HepG2 (cell line): ENCODE results near the gene NRP1. TPM values are rescaled to one million over a fixed set of nuclear protein-coding genes. Genes with fewer than 3 reads are reported as not detected.
A peak's percentile ranks its signal among the peaks of the same experiment; 100 is the strongest.

Source experiments
- ARID5B ChIP-seq: IDR thresholded peaks from 2 replicates; pipeline ENCODE4 v1.4.0; 2020; ENCODE audit warnings: mild to moderate bottlenecking, missing genetic modification reagents
- CHD4 ChIP-seq: fragments of 200-600 bp; sonication (generic); IDR thresholded peaks from 2 replicates; pipeline ENCODE4 v1.7.0; 2017; ENCODE audit warnings: mild to moderate bottlenecking, low read length, borderline replicate concordance
- DNMT3B ChIP-seq: conservative IDR thresholded peaks from 2 replicates; pipeline ENCODE4 v1.6.1; 2016; ENCODE audit warnings: missing biosample characterization, control low read depth
- FOXA1 ChIP-seq, 2 experiments: fragments of 450-650 bp in 1 of 2; sonication (generic) in 1 of 2; formaldehyde crosslinking in 1 of 2; IDR thresholded peaks; 2 replicates each; pipeline versions ENCODE4 v1.4.0 to v1.6.1; 2016 to 2020; ENCODE audit warnings: missing genetic modification reagents in 1 of 2
- HNF4A ChIP-seq: sonication (generic); formaldehyde crosslinking; IDR thresholded peaks from 2 replicates; pipeline ENCODE4 v1.4.0; 2020; ENCODE audit warnings: missing genetic modification reagents
- HOXA3 ChIP-seq: sonication (generic); formaldehyde crosslinking; IDR thresholded peaks from 2 replicates; pipeline ENCODE4 v1.5.0; 2020; ENCODE audit warnings: missing genetic modification reagents
- MTA1 ChIP-seq: sonication (generic); formaldehyde crosslinking; IDR thresholded peaks from 2 replicates; pipeline ENCODE4 v1.4.0; 2020; ENCODE audit warnings: missing genetic modification reagents, mild to moderate bottlenecking, borderline replicate concordance
- NR2F1 ChIP-seq, 2 experiments: fragments of 450-650 bp in 1 of 2; formaldehyde crosslinking in 1 of 2; IDR thresholded peaks; 2 replicates each; pipeline versions ENCODE4 v1.5.0 to v1.6.1; 2016 to 2020; ENCODE audit warnings: mild to moderate bottlenecking in 1 of 2, missing compliant biosample characterization in 1 of 2, missing genetic modification reagents in 1 of 2, moderate library complexity in 1 of 2
- POLR2AphosphoS2 ChIP-seq: IDR thresholded peaks from 2 replicates; pipeline ENCODE4 v1.6.1; 2011; ENCODE audit warnings: low read depth, low read length, improper control_type of control experiment
- REL ChIP-seq: sonication (generic); formaldehyde crosslinking; conservative IDR thresholded peaks from 2 replicates; pipeline ENCODE4 v1.8.0; 2022; ENCODE audit warnings: mild to moderate bottlenecking, missing genetic modification reagents, moderate library complexity
- SCMH1 ChIP-seq: sonication (generic); formaldehyde crosslinking; IDR thresholded peaks from 2 replicates; pipeline ENCODE4 v1.9.0; 2021; ENCODE audit warnings: missing genetic modification reagents, mild to moderate bottlenecking, borderline replicate concordance
- SRF ChIP-seq: IDR thresholded peaks from 2 replicates; pipeline ENCODE4 v1.6.1; 2011; ENCODE audit warnings: mild to moderate bottlenecking, low read depth, low read length, moderate library complexity
- THRA ChIP-seq: sonication (generic); formaldehyde crosslinking; IDR thresholded peaks from 2 replicates; pipeline ENCODE4 v1.4.0; 2020; ENCODE audit warnings: missing genetic modification reagents, borderline replicate concordance
- TSC22D2 ChIP-seq: sonication (generic); formaldehyde crosslinking; IDR thresholded peaks from 2 replicates; pipeline ENCODE4 v1.5.1; 2020; ENCODE audit warnings: missing genetic modification reagents, mild to moderate bottlenecking, borderline replicate concordance
- ZBTB7B ChIP-seq: sonication (generic); formaldehyde crosslinking; IDR thresholded peaks from 2 replicates; pipeline ENCODE4 v1.4.0; 2020; ENCODE audit warnings: missing genetic modification reagents
- ZNF143 ChIP-seq: sonication (generic); formaldehyde crosslinking; IDR thresholded peaks from 2 replicates; pipeline ENCODE4 v1.4.0; 2020; ENCODE audit warnings: missing genetic modification reagents
- ZNF33B ChIP-seq: sonication (generic); formaldehyde crosslinking; IDR thresholded peaks from 2 replicates; pipeline ENCODE4 v1.5.1; 2020; ENCODE audit warnings: mild to moderate bottlenecking, missing genetic modification reagents
- ZNF354B ChIP-seq: sonication (generic); formaldehyde crosslinking; IDR thresholded peaks from 2 replicates; pipeline ENCODE4 v1.8.0; 2022; ENCODE audit warnings: mild to moderate bottlenecking, missing genetic modification reagents
- ZNF713 ChIP-seq: sonication (generic); formaldehyde crosslinking; IDR thresholded peaks from 2 replicates; pipeline ENCODE4 v1.4.0; 2020; ENCODE audit warnings: mild to moderate bottlenecking, missing genetic modification reagents
- ZNF746 ChIP-seq: sonication (generic); formaldehyde crosslinking; IDR thresholded peaks from 2 replicates; pipeline ENCODE4 v1.8.0; 2022; ENCODE audit warnings: mild to moderate bottlenecking, missing genetic modification reagents
- polyA plus RNA-seq, 8 experiments: library from polyadenylated mRNA; depleted of rRNA in 3 of 8; stranded (reverse) in 7 of 8; unstranded in 1 of 8; fragments of >200 nt; fragmentation: Illumina TruSeq in 4 of 8; extraction: Trizol in 4 of 8; gene quantifications; 2 replicates each; pipeline versions ENCODE4 v1.2.1 to v1.2.3, GENCODE V29; 2011 to 2016; ENCODE audit warnings: low read depth in 4 of 8, missing spikeins in 1 of 8, mixed read lengths in 1 of 8; ENCODE audit not compliant: insufficient read depth in 1 of 8
- total RNA-seq, 5 experiments: library from RNA; depleted of rRNA; stranded (reverse); fragments of >200 nt; fragmentation: Illumina TruSeq; extraction: Trizol; gene quantifications; 2 replicates each; pipeline ENCODE4 v1.2.3, GENCODE V29; 2016; ENCODE audit warnings: low read depth in 1 of 5
- TF ChIP-seq, protein P1 (sequence below): IDR thresholded peaks from 2 replicates; pipeline ENCODE4 v1.6.1; 2016; ENCODE audit warnings: low read depth
- TF ChIP-seq, protein P2 (sequence below): sonication (generic); formaldehyde crosslinking; IDR thresholded peaks from 2 replicates; pipeline ENCODE4 v1.4.0; 2020; ENCODE audit warnings: missing genetic modification reagents
- TF ChIP-seq, protein P3 (sequence below): IDR thresholded peaks from 2 replicates; pipeline ENCODE4 v1.6.1; 2016; ENCODE audit warnings: mild to moderate bottlenecking

NRP1 gene
- total and polyA plus RNA-seq, 2 of the 13 experiments (the other 11 are each of a cell fraction or from before 2014, with no cell fraction given) = 5.3 to 5.8 TPM

GRCh38 chr10:33315891-33316290 lies 18.6 kb downstream of the NRP1 start (continued):
- TF ChIP-seq, protein P1, sequence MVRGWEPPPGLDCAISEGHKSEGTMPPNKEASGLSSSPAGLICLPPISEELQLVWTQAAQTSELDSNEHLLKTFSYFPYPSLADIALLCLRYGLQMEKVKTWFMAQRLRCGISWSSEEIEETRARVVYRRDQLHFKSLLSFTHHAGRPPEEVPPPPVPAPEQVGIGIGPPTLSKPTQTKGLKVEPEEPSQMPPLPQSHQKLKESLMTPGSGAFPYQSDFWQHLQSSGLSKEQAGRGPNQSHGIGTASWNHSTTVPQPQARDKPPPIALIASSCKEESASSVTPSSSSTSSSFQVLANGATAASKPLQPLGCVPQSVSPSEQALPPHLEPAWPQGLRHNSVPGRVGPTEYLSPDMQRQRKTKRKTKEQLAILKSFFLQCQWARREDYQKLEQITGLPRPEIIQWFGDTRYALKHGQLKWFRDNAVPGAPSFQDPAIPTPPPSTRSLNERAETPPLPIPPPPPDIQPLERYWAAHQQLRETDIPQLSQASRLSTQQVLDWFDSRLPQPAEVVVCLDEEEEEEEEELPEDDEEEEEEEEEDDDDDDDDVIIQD (CRISPR knock-in tag) = peak; percentile 43; the same call in 1 of the 2 replicates
- TF ChIP-seq ZNF354B (CRISPR knock-in tag) = no peak
- no peak for TF ChIP-seq ZNF746
- no peak for TF ChIP-seq TSC22D2 (CRISPR knock-in tag)
- 0 out of 2 replicates have a peak, but pooled peaks have one; percentile 12 for TF ChIP-seq ARID5B (CRISPR knock-in tag)
- TF ChIP-seq ZNF713 = no peak
- TF ChIP-seq ZNF33B = no peak
- no peak for TF ChIP-seq ZBTB7B (CRISPR knock-in tag)
- no peak for TF ChIP-seq CHD4
- TF ChIP-seq NR2F1 (CRISPR knock-in tag; IDR thresholded peaks at IDR 0.05) = no peak
- TF ChIP-seq THRA (CRISPR knock-in tag) = no peak
- no peak for TF ChIP-seq FOXA1 (IDR thresholded peaks at IDR 0.05)
- TF ChIP-seq FOXA1 (CRISPR knock-in tag; IDR thresholded peaks at IDR 0.05) = peak; percentile 43
- TF ChIP-seq, protein P2, sequence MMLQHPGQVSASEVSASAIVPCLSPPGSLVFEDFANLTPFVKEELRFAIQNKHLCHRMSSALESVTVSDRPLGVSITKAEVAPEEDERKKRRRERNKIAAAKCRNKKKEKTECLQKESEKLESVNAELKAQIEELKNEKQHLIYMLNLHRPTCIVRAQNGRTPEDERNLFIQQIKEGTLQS (CRISPR knock-in tag) = peak; percentile 56; the same call in 1 of the 2 replicates
- no peak for TF ChIP-seq ZNF143 (CRISPR knock-in tag)
- TF ChIP-seq HNF4A (CRISPR knock-in tag) = peak; percentile 16; the same call in 1 of the 2 replicates
- TF ChIP-seq DNMT3B (CRISPR knock-in tag) = no peak
- no peak for TF ChIP-seq SRF
- TF ChIP-seq MTA1 = no peak
- TF ChIP-seq REL (CRISPR knock-in tag) = no peak
- no peak for TF ChIP-seq SCMH1 (CRISPR knock-in tag)
- TF ChIP-seq HOXA3 = no peak
- TF ChIP-seq, protein P3, sequence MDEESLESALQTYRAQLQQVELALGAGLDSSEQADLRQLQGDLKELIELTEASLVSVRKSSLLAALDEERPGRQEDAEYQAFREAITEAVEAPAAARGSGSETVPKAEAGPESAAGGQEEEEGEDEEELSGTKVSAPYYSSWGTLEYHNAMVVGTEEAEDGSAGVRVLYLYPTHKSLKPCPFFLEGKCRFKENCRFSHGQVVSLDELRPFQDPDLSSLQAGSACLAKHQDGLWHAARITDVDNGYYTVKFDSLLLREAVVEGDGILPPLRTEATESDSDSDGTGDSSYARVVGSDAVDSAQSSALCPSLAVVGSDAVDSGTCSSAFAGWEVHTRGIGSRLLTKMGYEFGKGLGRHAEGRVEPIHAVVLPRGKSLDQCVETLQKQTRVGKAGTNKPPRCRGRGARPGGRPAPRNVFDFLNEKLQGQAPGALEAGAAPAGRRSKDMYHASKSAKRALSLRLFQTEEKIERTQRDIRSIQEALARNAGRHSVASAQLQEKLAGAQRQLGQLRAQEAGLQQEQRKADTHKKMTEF (CRISPR knock-in tag) = 0 out of 2 replicates have a peak, but pooled peaks have one; percentile 36
- no peak for TF ChIP-seq POLR2AphosphoS2
